ENCODE measurements around the gene SURF4. TPM values are rescaled to one million over a fixed set of nuclear protein-coding genes. Genes with fewer than 3 reads are reported as not detected.
"Not testable (repeated sequence)": the region's sequence is repeated elsewhere in the genome, so short reads cannot be mapped to it uniquely, and the experiment has no call there.

SURF4 gene
- total RNA-seq, 1 donor from 2014 or later = 91.3 TPM

- no peak for DNase-seq (ENCODE audit: low spot score)
- no peak for ATAC-seq
- intact Hi-C loops (cut with DNase I) = no loop called here
Measured at GRCh38 chr9:133401588-133401987, 25.7 kb upstream of the SURF4 start.

GRCh38 chr9:133400292-133400691 lies 24.4 kb upstream of the SURF4 start:
- intact Hi-C loops (cut with DNase I) = no loop called here
- no peak for DNase-seq (ENCODE audit: low spot score)
- ATAC-seq = no peak

GRCh38 chr9:133397895-133398294 lies 22.0 kb upstream of the SURF4 start:
- intact Hi-C loops (cut with DNase I) = no loop called here
- DNase-seq (ENCODE audit: low spot score) = no peak
- no peak for ATAC-seq

DNA sequence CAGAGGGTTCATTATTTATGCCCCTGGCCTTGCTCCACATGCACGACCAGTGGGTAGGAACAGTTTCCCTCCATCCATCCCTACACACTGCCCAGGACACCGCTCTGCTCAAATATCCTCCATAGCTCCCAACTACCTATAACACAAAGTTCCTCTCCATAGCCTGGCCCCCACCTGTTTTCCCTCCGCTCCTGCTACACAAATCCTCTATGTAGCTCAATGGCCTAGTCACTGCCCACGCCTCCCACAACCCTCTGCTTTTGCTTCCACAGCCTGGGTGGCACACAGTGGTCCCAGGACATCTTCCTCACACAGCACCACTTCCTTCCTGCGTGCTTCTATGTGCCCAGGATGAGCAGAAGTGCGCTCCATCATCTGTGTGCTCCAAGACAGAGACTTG lies 21.5 kb upstream of the SURF4 start:
- intact Hi-C loops (cut with DNase I) = no loop called here
- ATAC-seq = no peak
- no peak for DNase-seq (ENCODE audit: low spot score)

DNA sequence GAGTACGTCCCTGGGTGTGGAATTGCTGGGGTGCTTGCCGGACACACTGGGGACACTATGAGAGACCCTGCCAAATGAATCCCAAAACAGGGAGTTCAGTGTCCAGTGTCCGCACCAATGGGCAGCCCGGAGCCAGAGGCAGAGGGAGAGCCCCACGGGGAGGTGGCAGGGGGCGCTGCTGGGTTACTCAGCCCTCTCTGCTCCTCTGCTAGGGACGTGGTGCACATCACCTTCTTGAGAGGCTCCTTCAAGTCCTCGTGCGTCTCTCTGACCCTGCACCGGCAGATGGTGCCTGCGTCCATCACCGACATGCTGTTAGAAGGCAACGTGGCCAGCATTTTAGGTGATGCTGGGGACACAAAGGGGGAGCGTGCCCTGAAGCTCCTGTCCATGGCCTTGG lies 21.1 kb upstream of the SURF4 start:
- DNase-seq (ENCODE audit: low spot score) (no peak), ATAC-seq (no peak)
- intact Hi-C loops (cut with DNase I) = no loop called here

DNA sequence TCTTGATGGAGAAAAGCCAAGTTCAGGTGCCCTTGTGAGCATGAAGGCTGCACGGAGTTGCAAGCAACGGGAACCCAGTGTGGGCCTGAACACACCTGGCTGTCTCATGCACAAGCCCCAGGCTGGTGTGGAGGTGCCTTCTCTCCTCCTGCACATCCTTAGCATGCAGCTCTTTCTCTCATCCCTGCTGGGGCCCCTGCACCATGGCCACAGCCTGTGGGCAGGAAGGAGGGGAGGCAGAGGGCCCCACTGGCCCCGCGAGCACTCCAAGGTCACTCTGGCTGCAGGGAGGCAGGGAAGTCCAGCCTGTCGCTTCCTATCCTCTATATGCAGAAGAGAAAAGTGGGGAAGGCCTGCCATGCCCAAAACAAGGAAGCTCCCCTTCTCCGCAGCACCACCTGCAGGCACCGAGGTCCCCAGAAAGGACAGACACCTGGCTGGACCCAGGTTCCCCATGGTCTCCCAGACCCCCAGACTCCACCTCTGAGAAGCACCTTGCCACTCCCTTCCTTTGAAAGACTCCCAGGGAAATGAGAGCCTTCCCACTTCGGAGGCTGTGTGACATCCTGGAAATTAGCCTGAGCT lies 18.9 kb upstream of the SURF4 start:
- DNase-seq (ENCODE audit: low spot score) (no peak), ATAC-seq (no peak)
- intact Hi-C loops (cut with DNase I) = no loop called here

DNA sequence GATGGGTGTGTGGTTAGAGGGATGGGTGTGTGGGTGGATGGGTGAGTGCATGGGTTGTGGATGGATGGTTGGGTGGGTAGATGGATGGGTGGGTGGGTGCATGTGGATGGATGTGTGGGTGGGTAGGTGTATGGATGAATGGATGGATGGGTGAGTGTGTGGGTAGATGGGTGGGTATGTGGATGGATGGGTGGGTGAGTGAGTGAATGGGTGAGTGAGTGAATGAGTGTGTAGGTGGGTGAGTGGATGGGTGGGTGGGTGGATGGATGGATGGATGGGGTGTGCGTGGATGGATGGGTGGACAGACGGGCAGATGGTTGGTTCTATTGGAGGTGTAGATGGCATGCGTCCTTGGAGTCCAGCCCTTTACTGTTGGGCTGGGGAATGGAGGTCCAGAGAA lies 17.5 kb upstream of the SURF4 start:
- ATAC-seq = no peak
- intact Hi-C loops (cut with DNase I) = no loop called here
- no peak for DNase-seq (ENCODE audit: low spot score)

DNA sequence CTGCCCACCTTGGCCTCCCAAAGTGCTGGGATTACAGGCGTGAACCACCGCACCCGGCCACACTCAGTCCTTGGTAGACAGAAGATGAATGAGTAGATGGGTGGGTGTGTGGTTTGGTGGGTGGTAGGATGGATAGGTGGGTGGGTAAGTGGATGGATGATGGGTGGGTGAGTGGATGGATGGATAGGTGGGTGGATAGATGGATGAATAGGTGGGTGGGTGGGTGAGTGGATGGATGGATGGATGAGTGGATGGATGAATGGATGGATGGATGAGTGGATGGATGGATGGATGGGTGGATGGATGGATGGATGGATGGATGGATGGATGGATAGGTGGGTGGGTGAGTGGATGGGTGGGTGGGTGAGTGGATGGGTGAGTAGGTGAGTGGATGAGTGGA lies 16.4 kb upstream of the SURF4 start:
- ATAC-seq; intact Hi-C loops (cut with DNase I); DNase-seq (ENCODE audit: low spot score): not testable (repeated sequence)

DNA sequence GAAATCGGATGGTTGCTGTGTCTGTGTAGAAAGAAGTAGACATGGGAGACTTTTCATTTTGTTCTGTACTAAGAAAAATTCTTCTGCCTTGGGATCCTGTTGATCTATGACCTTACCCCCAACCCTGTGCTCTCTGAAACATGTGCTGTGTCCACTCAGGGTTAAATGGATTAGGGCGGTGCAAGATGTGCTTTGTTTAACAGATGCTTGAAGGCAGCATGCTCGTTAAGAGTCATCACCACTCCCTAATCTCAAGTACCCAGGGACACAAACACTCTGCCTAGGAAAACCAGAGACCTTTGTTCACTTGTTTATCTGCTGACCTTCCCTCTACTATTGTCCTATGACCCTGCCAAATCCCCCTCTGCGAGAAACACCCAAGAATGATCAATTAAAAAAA lies 15.6 kb upstream of the SURF4 start:
- intact Hi-C loops (cut with DNase I); ATAC-seq; DNase-seq (ENCODE audit: low spot score): not testable (repeated sequence)

DNA sequence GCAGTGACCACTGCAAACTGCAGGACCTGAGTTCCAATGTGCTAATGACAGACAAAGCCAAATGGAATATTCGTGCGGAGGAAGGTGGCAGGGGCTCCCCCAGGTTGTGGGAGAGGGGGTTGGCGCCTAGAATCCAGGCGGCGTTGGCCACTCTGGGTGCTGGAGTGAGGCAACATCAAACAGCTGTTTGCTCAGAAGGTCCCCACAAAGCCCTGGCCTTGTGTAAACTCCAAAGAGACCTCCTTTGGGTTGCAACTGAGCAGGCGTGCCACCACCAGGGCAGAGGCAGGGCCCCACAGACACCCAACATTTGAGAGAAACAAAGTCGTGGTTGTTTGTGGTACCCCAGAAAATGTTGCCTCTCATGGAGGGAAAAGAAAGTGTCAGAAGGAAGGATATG lies 14.9 kb upstream of the SURF4 start:
- intact Hi-C loops (cut with DNase I) = no loop called here
- DNase-seq (ENCODE audit: low spot score) = no peak
- no peak for ATAC-seq

GRCh38 chr9:133389562-133389961 lies 13.7 kb upstream of the SURF4 start:
- intact Hi-C loops (cut with DNase I) = no loop called here
- DNase-seq (ENCODE audit: low spot score) (no peak), ATAC-seq (no peak)

GRCh38 chr9:133389025-133389557 lies 13.2 kb upstream of the SURF4 start:
- ATAC-seq (no peak), DNase-seq (ENCODE audit: low spot score) (no peak)
- intact Hi-C loops (cut with DNase I) = no loop called here

DNA sequence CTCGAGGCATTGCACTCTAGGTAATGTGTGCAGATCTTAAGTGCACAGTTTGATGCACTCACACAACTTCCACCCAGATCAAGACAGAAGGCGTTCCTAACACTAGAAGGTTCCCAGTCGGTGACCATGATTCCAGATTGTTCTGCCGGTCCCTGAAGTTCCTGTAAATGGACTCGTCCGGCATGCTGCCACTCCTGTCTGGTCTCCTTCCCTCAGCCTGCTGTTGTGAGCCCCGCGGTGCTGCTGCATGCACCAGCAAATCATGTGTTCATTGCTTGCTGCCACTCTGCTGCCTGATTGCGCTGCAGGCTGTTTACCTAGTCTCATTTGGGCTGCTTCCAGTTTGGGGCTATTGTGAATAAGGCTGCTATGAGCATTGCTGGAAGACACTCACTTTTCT lies 11.8 kb upstream of the SURF4 start:
- intact Hi-C loops (cut with DNase I) = no loop called here
- DNase-seq (ENCODE audit: low spot score) (no peak), ATAC-seq (no peak)

DNA sequence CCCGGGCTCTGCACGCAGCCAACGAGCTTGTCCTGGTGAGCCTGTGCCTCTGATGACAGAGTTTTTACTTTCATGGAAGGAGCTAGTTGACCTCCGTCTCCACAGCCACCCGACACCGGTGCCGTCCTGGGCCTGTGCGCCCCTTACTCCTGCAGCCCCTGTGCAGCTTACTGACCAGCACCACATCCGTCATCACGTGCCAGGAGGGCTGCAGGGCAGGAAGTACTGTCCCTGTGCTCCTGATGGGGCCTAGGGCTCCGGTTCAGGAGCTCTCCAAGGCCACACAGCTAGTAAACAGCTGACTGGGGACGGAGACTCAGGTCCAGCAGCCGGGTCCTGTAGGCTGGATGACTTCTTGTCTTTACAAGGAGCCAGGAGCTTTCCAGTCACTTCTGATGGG lies 10.5 kb upstream of the SURF4 start:
- DNase-seq (ENCODE audit: low spot score) = no peak
- intact Hi-C loops (cut with DNase I) = no loop called here
- ATAC-seq = no peak

GRCh38 chr9:133385452-133385851 lies 9.6 kb upstream of the SURF4 start:
- DNase-seq (ENCODE audit: low spot score) (no peak), ATAC-seq (no peak)
- intact Hi-C loops (cut with DNase I) = no loop called here

DNA sequence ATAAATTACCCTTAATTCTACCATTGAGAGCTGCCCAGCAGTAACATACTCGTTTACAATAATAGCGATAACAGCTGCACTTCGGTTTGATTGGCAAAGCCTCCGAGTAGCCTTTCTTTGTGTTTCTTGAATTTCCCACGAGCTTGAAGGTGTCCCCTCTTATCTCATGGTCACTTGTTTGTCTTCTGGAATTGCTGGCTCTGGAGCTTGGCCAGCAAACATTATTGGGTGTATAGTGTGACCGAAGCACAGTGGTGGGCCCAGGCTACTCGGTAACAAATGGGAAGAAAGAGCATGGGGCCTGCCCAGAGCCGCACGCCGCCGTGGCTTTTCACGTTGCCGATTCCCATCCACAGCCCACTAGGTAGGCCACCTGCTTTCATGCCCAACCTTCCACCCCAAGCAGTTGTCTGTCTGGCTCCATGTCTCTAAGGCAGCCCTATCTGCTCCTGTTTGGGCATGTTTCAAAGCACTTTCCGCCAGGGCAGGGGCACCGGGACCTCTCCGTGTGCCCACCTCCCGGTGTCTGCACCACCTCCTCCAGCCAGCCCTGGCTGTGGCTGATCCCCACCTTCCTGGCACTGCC lies 9.0 kb upstream of the SURF4 start:
- ATAC-seq = no peak
- DNase-seq (ENCODE audit: low spot score) = no peak
- intact Hi-C loops (cut with DNase I) = no loop called here

- no peak for ATAC-seq
- intact Hi-C loops (cut with DNase I) = no loop called here
- no peak for DNase-seq (ENCODE audit: low spot score)
Measured at GRCh38 chr9:133383438-133383837, 7.6 kb upstream of the SURF4 start.

DNA sequence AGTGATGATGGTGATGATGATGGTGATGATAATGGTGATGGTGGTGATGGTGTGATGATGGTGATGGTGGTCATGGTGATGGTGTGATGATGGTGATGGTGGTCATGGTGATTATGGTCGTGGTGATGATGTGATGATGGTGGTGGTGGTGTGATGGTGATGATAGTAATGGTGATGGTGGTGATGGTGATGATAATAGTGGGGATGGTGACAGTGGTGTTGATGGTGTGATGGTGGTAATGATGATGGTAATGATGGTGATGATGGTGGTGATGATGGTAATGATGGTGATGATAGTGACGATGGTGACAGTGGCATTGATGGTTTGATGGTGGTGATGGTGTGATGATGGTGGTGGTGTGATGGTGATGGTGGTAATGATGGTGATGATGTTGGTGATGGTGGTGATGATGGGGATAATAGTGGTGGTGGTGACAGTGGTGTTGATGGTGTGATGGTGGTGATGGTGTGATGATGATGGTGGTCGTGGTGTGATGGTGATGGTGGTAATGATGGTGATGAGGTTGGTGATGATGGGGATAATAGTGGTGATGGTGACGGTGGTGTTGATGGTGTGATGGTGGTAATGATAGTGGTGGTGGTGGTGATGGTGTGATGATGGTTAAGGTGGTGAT lies 6.8 kb upstream of the SURF4 start:
- no peak for ATAC-seq
- no peak for DNase-seq (ENCODE audit: low spot score)
- intact Hi-C loops (cut with DNase I) = no loop called here

DNA sequence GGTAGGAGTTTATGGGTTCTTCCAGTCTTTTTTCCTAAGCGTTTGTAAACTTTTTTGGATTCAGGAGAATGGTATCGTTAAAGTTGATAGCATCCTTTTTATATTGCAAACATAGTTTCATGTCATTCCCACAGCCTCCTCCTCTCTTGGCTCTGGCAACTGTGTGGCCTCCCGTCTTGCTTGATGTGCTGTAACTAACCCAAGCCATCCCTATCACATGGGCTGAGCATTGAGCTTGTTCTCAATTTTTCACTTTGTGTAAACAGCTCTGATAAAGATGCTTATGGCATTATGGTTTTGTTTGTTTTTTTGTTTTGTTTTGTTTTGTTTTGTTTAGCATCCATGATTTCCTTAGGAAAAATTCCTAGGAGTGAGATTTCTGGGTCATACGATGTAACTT lies 4.9 kb upstream of the SURF4 start:
- intact Hi-C loops (cut with DNase I) = no loop called here
- DNase-seq (ENCODE audit: low spot score) (no peak), ATAC-seq (no peak)

- intact Hi-C loops (cut with DNase I) = no loop called here
- DNase-seq (ENCODE audit: low spot score) (no peak), ATAC-seq (no peak)
Measured at GRCh38 chr9:133379153-133380086, 3.6 kb upstream of the SURF4 start.
